SH-SY5Y (cell line): ENCODE results near the gene SCN3B.

Experiments used
- GATA2 ChIP-seq: IDR thresholded peaks from 2 replicates; pipeline ENCODE4 v1.6.1; 2011; ENCODE audit warnings: mild to moderate bottlenecking, low read depth, low read length
- GATA3 ChIP-seq: IDR thresholded peaks from 2 replicates; pipeline ENCODE4 v1.6.1; 2011; ENCODE audit warnings: low read depth, mild to moderate bottlenecking, low read length, moderate library complexity

- TF ChIP-seq GATA3 (no peak), GATA2 (no peak)
Measured at GRCh38 chr11:123616505-123617198, 37.8 kb downstream of the SCN3B start.
